GM10248 (cell line): ENCODE results near the gene HOXD13.
A peak's percentile ranks its signal among the peaks of the same experiment; 100 is the strongest.

ENCODE experiments used
- CTCF ChIA-PET: fragments of 300-600 bp; sonication (Branson Sonifier 250); formaldehyde crosslinking; extraction: SDS; loops from one replicate; lab custom pipeline; 2021; ENCODE audit warnings: antibody characterized with exemption; lab: Yijun Ruan, JAX
- POLR2A ChIA-PET: fragments of 350-650 bp; sonication (Branson Sonifier 250); formaldehyde crosslinking; extraction: SDS; loops from one replicate; lab custom pipeline; 2020; ENCODE audit warnings: antibody characterized with exemption; lab: Yijun Ruan, JAX
- DNase-seq: peaks from one replicate; pipeline ENCODE4 v3.0.0; 2012; ENCODE audit errors: extremely low spot score
- CTCF ChIP-seq: IDR thresholded peaks from 2 replicates; pipeline ENCODE4 v1.5.1; 2012; ENCODE audit warnings: mild to moderate bottlenecking, low read depth; ENCODE audit errors: extremely low read depth, missing control alignments, control extremely low read depth

HOXD13 gene

GRCh38 chr2:176114930-176115625 lies 22.6 kb downstream of the HOXD13 start:
- no peak for TF ChIP-seq CTCF
- no peak for DNase-seq
- POLR2A ChIA-PET = no interaction called here
- CTCF ChIA-PET = interaction anchor here (0.6 to 1.9 kb wide), 4 partner anchors 10 to 340 kb away, joined by 3 to 8 read pairs (median 4); no protein-coding TSS in a partner anchor

GRCh38 chr2:176115883-176116813 lies 23.6 kb downstream of the HOXD13 start, which contains the start of gene HOXD10:
Gene HOXD10, plus strand, starts transcription at chr2:176116778. Its CDS starts 56 bp downstream, at chr2:176116834.
- no peak for DNase-seq
- no peak for TF ChIP-seq CTCF
- POLR2A ChIA-PET = no interaction called here
- CTCF ChIA-PET = no interaction called here

GRCh38 chr2:176117162-176117822 lies 24.8 kb downstream of the HOXD13 start:
- ChIA-PET POLR2A (no interaction called here), CTCF (interaction anchor here (0.9 to 1.7 kb wide), 3 partner anchors 10 to 1031 kb away, joined by 3 to 5 read pairs (median 4); no protein-coding TSS in a partner anchor)
- no peak for DNase-seq

GRCh38 chr2:176117823-176118371 lies 25.4 kb downstream of the HOXD13 start:
- DNase-seq = no peak
- TF ChIP-seq CTCF = no peak
- POLR2A ChIA-PET = no interaction called here
- CTCF ChIA-PET = interaction anchor here (0.9 to 1.7 kb wide), 3 partner anchors 9 to 1030 kb away, joined by 3 to 5 read pairs (median 4); no protein-coding TSS in a partner anchor

More at GRCh38 chr2:176117162-176117822, 24.8 kb downstream of the HOXD13 start:
- no peak for TF ChIP-seq CTCF

DNA sequence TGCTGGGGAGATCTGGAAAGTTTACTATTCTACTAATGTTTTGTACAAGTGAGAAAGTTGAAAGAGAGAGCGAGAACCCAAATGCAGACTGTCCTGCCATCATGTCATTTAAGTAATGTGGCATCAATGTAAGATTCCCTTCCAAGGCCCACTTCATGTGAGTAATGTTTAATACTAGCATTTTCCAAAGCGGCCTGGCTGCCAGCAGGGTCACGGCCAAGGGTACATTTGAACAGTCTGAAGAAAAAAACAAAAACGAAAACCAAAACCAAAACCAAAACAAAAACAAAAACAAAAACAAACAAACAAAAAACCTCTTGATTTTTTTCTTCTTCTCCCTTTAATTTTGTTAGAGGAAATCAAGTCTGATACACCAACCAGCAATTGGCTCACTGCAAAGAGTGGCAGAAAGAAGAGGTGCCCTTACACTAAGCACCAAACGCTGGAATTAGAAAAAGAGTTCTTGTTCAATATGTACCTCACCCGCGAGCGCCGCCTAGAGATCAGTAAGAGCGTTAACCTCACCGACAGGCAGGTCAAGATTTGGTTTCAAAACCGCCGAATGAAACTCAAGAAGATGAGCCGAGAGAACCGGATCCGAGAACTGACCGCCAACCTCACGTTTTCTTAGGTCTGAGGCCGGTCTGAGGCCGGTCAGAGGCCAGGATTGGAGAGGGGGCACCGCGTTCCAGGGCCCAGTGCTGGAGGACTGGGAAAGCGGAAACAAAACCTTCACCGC lies 26.2 kb downstream of the HOXD13 start:
- ChIA-PET POLR2A (no interaction called here), CTCF (interaction anchor here (1.7 kb wide), 1 partner anchor 8 kb away, joined by 5 read pairs; no protein-coding TSS in a partner anchor)
- TF ChIP-seq CTCF = peak; percentile 30
- no peak for DNase-seq
